Mononuclear cell (primary cell): Measurements from ENCODE around the gene OSBPL9. TPM values are rescaled to one million over a fixed set of nuclear protein-coding genes. Genes with fewer than 3 reads are reported as not detected.
"Not testable (repeated sequence)": the region's sequence is repeated elsewhere in the genome, so short reads cannot be mapped to it uniquely, and the experiment has no call there.

Source experiments
- H3K27me3 ChIP-seq: 2 replicates; pipeline ENCODE4 v1.6.0; 2011; ENCODE audit warnings: low read length, control low read depth; ENCODE audit not compliant: insufficient read depth
- H3K4me1 ChIP-seq: 2 replicates; pipeline ENCODE4 v1.5.1; 2011; ENCODE audit warnings: mild to moderate bottlenecking, low read length, control low read depth; ENCODE audit not compliant: insufficient read depth
- H3K4me3 ChIP-seq: 2 replicates; pipeline ENCODE4 v1.5.1; 2011; ENCODE audit warnings: mild to moderate bottlenecking, low read length, moderate library complexity
- H3K9me3 ChIP-seq: 2 replicates; pipeline ENCODE4 v1.5.1; 2011; ENCODE audit warnings: low read depth, mild to moderate bottlenecking, control low read depth, low read length
- total RNA-seq: library from RNA; depleted of rRNA; stranded (reverse); fragments of >200 nt; gene quantifications from one replicate; pipeline ENCODE4 v1.2.3, GENCODE V29; 2012

OSBPL9 gene
- total RNA-seq, 1 donor: 70.5 TPM

DNA sequence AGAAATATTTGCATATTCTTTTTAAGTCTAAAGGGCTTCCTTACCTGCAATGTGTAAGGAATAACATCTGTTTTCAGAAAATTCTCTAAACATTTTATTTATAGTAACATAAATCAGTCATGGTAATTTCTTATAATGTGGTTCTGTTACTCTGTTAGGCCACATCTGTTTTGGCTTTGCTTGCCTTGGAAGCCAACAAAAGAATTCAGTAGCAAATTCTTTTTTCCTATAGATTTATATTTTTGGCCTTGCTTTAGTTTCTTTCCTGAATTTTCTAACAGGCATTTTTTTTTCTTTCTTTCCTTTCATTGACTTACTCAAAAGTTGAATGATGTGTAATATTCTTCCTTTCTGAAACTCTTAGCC lies 72.2 kb downstream of the OSBPL9 start:
- H3K4me1 ChIP-seq: peaks cover 11% of the 10 kb centered on the region
- no peaks in the 10 kb centered on the region for H3K27me3 ChIP-seq
- H3K9me3 ChIP-seq: no peaks in the 10 kb centered on the region
- H3K4me3 ChIP-seq: no peak overlapping the region

DNA sequence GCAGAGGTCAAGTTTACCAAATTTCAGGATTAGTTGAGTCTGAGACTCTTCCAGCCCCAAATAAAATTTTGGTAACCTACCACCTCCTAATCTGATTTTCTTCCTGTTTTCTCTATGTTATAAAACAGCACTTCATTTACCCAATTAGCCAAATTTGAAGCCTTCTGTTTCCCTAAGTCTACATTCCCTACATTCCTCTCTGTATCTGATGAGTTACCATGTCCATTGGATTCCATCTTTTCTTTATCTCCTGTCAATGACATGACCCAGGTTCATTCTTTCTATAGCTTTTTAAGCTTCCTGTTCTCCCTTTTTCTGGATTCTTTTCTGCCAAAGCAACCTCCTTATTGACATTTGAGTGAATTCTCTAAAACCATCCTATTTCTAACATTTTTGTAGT lies 72.8 kb downstream of the OSBPL9 start:
- no peaks in the 10 kb centered on the region for H3K9me3 ChIP-seq
- no peak overlapping the region for H3K4me3 ChIP-seq
- H3K27me3 ChIP-seq: no peaks in the 10 kb centered on the region
- H3K4me1 ChIP-seq: peaks cover 11% of the 10 kb centered on the region

DNA sequence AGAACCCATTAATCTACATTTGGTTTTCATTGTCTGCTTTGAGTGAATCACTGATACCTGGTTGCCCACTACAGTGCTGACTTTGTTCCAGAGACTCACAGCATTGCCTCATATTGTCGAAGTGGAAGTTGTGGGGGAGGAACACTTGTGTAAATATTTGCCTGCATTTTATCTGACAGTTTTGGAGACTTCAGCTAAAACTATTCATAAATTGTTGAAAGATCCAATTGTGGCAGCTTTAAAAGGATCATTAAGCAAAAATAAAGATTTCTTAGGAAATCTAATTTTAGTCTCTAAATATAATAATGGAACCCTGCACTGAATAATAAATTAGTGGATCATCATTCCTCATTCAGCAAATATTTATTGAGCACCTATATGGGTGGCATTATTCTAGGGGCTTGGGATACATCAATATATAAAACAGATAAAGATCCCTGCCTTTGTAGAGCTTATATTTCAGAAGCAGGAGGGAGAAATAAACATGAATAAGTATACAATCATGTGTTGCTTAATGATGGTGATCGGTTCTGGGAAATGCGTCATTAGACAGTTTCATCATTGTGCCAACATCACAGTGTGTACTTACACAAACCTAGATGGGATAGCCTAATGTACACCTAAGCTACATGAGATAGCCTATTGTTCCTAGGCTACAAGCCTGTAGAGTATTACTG lies 73.5 kb downstream of the OSBPL9 start:
- H3K4me1 ChIP-seq: peaks cover 11% of the 10 kb centered on the region
- no peaks in the 10 kb centered on the region for H3K27me3 ChIP-seq
- no peaks in the 10 kb centered on the region for H3K9me3 ChIP-seq
- H3K4me3 ChIP-seq: no peak overlapping the region

DNA sequence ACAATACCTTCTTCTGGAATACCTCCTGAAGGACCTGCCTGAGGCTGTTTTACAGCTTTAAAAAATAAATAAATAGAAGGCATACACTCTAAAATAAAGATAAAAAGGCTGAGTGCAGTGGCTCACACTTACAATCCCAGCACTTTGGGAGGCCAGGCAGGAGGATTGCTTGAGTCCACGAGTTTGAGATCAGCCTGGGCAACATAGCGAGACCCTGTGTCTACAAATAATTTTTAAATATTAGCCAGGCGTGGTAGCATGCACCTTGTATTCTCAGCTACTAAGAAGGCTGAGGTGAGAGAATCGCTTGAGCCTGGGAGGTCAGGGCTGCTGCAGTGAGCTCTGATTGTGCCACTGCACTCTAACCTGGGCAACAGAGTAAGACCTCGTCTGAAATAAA lies 75.0 kb downstream of the OSBPL9 start:
- no peaks in the 10 kb centered on the region for H3K27me3 ChIP-seq
- no peak overlapping the region for H3K4me3 ChIP-seq
- H3K9me3 ChIP-seq: no peaks in the 10 kb centered on the region
- H3K4me1 ChIP-seq: peaks cover 13% of the 10 kb centered on the region

DNA sequence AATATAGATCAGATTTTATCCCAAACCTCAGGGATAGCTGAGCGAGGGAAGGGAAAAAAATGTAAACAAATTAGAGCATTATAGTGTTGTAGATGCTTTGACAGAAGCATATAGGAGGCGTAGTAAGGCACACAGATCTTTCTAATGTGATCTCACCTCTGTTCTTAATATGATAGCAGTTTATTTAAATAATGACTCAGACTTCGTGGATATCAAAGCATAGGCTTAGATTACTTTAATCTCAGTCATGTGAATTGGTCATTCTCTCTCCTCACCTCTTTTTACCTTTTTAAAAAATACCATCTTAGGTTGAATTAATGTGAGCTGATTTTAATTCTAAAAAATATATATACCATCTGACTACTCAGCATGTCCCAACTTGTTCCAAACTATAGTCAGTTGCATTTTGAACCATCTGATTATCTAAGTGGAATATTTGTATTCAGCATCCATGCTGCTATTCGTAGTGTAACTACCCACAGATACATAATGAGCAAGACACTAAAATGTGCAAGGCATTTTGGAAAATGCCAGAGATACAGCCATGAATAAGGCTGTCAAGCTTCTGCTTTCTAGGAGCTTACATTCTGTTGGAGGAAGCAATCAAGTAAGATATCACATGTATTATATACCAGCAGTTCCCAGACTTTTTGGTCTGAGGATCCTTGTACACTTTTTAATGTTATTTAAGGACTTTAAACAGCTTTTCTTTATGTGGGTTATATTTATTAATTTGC lies 76.7 kb downstream of the OSBPL9 start:
- no peaks in the 10 kb centered on the region for H3K27me3 ChIP-seq
- peaks cover 16% of the 10 kb centered on the region for H3K4me1 ChIP-seq
- H3K4me3 ChIP-seq: no peak overlapping the region
- H3K9me3 ChIP-seq: no peaks in the 10 kb centered on the region

DNA sequence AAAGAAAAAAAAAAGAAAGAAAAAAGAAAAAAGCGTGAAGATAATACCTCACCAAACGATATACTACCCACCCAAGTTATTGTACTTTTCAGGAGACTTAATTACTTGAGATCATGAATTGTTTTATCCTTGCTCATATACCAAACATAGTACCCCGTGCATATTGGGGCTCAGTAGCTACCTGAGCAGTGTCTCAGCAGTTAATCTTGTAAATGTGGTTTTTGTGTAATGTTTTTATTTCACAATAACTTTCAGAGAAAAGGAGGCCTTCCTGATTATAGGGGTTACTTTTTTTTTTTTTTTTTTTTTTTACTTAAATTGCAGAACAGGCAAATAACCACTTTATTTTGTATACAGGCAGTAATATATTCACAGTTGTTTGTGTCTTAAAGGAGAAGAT lies 80.3 kb downstream of the OSBPL9 start:
- Histone ChIP-seq H3K27me3 (no peaks in the 10 kb centered on the region), H3K9me3 (no peaks in the 10 kb centered on the region), H3K4me1 (peaks cover 5% of the 10 kb centered on the region), H3K4me3 (no peak overlapping the region)

DNA sequence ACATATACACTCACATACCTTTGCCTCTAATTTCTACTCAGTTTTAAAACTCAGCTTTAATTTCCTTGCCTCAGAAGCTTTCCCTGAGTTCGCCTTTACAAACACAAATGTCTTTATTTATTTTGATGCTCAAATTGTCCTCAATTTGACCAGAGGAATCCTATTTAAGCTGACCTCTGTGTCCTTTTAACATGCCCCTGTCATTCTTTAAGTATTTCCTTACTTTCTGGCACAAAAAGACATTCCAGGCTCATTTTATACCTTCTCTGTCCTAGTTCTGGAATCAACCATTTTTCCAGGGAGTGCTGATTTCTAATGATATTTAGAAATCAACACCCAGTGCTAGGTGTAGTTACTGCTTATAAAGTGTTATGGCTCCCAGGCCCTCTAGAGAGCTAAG lies 82.5 kb downstream of the OSBPL9 start:
- no peaks in the 10 kb centered on the region for H3K9me3 ChIP-seq
- H3K27me3 ChIP-seq: no peaks in the 10 kb centered on the region
- peaks cover 5% of the 10 kb centered on the region for H3K4me1 ChIP-seq
- no peak overlapping the region for H3K4me3 ChIP-seq

DNA sequence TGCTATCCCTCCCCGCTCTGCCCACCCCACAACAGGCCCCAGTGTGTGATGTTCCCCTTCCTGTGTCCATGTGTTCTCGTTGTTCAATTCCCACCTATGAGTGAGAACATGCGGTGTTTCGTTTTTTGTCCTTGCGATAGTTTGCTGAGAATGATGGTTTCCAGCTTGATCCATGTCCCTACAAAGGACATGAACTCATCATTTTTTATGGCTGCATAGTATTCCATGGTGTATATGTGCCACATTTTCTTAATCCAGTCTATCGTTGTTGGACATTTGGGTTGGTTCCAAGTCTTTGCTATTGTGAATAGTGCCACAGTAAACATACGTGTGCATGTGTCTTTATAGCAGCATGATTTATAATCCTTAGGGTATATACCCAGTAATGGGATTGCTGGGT lies 84.9 kb downstream of the OSBPL9 start:
- H3K4me3 ChIP-seq, H3K27me3 ChIP-seq, H3K4me1 ChIP-seq, H3K9me3 ChIP-seq: not testable (repeated sequence)

DNA sequence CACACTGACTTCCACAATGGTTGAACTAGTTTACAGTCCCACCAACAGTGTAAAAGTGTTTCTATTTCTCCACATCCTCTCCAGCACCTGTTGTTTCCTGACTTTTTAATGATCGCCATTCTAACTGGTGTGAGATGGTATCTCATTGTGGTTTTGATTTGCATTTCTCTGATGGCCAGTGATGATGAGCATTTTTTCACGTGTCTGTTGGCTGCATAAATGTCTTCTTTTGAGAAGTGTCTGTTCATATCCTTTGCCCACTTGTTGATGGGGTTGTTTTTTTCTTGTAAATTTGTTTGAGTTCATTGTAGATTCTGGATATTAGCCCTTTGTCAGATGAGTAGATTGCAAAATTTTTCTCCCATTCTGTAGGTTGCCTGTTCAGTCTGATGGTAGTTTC lies 85.3 kb downstream of the OSBPL9 start:
- not testable (repeated sequence) for H3K9me3 ChIP-seq, H3K4me3 ChIP-seq, H3K27me3 ChIP-seq, H3K4me1 ChIP-seq

DNA sequence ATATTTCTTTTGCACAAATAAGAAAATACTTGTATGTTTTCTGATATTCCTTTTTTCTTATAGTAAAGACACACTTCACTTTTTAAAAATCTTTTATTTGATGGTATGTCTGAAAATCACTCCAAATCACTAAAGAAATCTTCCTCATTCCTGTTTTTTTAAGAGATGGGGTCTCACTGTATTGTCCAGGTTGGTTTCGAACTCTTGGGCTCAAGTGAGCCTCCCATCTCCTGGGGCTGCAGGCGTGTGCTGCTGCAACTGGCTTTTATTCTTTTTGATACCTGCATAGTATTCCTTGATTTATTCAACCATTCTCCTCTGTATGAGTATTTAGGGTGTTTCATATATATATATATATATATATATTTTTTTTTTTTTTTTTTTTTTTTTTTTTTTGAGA lies 88.1 kb downstream of the OSBPL9 start:
- H3K4me3 ChIP-seq: no peak overlapping the region
- no peaks in the 10 kb centered on the region for H3K27me3 ChIP-seq
- H3K4me1 ChIP-seq: no peaks in the 10 kb centered on the region
- no peaks in the 10 kb centered on the region for H3K9me3 ChIP-seq

DNA sequence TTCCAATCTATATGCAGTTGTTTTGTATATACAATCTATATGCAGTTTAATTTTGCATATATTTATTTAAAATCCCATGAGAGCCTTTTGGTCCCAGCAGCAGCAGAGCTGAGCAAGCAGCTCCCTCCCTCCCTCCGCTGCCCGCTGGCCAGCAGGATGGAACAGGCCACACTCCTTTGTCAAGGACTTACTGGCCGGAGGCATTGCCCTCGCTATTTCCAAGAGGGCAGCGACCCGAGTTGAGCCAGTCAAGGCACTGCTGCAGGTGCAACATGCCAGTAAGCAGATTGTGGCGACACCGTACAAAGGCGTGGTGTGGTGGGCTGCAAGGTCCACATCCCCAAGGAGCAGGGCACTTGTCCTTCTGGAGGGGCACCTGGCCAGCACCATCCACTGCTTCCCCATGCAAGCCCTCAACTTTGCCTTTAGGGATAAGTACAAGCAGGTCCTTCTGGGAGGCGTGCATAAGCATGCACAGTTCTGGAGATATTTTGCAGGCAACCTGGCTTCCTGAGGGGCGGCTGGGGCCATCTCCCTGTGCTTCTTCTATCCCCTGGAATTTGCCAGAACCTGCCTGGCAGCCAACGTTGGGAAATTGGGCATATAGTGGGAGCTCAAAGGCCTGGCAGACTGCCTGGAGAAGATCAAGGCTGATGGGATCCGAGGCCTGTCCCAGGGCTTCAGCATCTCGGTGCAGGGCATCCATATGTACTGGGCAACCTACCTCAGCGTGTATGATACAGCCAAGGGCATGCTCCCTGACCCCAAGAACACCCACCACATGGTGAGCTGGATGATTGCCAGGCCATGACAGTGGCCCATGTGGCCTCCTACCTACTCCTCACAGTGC lies 92.2 kb downstream of the OSBPL9 start:
- no peaks in the 10 kb centered on the region for H3K9me3 ChIP-seq
- H3K4me1 ChIP-seq: no peaks in the 10 kb centered on the region
- H3K4me3 ChIP-seq: no peak overlapping the region
- no peaks in the 10 kb centered on the region for H3K27me3 ChIP-seq

DNA sequence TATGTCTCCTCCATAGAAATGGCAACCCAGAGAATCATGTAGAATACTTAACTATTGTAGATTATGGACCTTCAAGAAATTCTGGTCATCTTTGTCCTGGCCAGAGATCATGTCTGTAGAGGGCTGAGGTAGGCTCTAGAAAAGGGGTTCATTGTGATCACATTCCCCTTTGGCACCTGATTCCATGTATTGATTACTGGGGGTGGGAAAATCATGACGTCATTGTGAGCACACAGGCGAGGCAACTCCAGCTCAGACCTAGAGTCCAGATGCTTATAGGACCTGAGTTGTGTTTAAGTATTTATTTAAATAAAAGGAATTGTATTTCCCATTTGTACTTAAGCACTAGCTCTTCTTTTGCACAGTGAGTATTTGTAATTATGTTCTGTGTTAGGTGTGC lies 93.1 kb downstream of the OSBPL9 start:
- Histone ChIP-seq H3K4me1 (no peaks in the 10 kb centered on the region), H3K9me3 (no peaks in the 10 kb centered on the region), H3K27me3 (no peaks in the 10 kb centered on the region), H3K4me3 (no peak overlapping the region)

DNA sequence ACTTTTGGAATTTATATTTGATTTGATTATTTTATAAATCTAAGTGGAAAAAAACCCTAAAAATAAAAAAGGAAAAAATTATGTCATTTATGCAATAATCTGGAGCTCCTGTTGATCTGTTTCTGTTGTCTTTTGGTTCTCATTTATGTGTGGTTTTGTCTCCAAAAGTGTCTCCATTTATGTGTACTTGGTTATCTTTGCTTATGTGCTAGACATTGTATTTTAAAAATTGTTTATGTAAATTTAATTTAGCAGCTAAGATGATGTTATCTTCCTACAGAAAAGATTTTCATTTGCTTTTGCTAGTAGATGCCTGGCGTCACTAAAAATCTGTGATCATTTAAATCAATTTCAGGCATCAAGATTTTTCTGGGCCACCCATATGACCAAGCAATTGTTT lies 95.7 kb downstream of the OSBPL9 start:
- H3K27me3 ChIP-seq: no peaks in the 10 kb centered on the region
- H3K9me3 ChIP-seq: no peaks in the 10 kb centered on the region
- no peaks in the 10 kb centered on the region for H3K4me1 ChIP-seq
- H3K4me3 ChIP-seq: no peak overlapping the region

DNA sequence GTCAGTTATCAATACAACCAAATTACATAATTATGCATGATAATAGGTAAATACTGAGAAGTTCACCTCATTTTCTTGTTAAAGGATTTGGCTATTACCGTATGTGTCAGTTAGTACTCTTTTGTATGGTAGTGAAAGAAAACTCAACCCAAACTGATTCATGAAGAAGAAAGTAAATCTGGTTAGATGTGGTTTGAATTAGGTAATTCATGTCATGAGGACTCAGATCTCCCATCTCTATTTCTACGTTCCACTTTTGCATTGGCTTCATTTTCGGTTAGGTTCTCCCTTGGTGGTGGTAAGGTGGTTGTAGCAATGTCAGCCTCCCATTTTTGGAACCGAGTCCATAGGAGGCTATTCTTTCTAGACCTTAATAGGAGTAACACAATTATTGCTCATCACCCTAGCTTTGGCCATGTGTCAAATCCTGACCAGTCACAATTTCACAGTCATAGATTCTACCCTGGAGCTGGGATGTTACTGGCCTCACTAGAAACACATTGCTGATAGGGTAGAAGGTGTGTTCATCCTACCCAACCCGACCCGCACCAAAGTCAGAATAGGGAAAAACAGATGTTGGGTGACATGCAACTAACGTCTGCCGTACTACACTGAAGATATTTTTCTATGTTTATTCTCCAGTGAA lies 97.6 kb downstream of the OSBPL9 start:
- Histone ChIP-seq H3K9me3 (no peaks in the 10 kb centered on the region), H3K4me1 (no peaks in the 10 kb centered on the region), H3K27me3 (no peaks in the 10 kb centered on the region), H3K4me3 (no peak overlapping the region)

DNA sequence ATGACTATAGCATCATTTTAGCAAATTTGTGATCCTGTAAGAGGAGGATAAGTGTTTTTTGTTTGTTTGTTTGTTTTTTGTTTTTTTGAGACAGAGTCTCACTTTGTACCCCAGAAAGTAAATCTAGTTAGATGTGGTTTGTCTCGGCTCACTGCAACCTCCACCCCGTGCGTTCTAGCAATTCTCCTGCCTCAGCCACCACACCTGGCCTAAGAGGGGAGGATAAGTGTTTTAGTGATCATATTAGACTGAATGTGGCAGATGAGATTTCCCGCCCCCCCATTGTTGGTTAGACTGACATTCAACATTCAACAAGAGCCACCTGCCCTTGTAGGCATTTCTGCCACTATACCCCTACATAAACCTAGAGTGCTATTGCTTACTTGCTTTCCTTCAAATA lies 98.5 kb downstream of the OSBPL9 start:
- Histone ChIP-seq H3K27me3 (no peaks in the 10 kb centered on the region), H3K4me1 (no peaks in the 10 kb centered on the region), H3K9me3 (no peaks in the 10 kb centered on the region), H3K4me3 (no peak overlapping the region)
